ENCODE results near the gene ACSF3.

GRCh38 chr16:89195521-89196171 lies 102.0 kb downstream of the ACSF3 start:
- TF ChIP-seq, protein P1, sequence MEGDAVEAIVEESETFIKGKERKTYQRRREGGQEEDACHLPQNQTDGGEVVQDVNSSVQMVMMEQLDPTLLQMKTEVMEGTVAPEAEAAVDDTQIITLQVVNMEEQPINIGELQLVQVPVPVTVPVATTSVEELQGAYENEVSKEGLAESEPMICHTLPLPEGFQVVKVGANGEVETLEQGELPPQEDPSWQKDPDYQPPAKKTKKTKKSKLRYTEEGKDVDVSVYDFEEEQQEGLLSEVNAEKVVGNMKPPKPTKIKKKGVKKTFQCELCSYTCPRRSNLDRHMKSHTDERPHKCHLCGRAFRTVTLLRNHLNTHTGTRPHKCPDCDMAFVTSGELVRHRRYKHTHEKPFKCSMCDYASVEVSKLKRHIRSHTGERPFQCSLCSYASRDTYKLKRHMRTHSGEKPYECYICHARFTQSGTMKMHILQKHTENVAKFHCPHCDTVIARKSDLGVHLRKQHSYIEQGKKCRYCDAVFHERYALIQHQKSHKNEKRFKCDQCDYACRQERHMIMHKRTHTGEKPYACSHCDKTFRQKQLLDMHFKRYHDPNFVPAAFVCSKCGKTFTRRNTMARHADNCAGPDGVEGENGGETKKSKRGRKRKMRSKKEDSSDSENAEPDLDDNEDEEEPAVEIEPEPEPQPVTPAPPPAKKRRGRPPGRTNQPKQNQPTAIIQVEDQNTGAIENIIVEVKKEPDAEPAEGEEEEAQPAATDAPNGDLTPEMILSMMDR (conservative IDR thresholded peaks at IDR 0.05; ENCODE audit: low read depth, low read length), result no peak
- no peak for TF ChIP-seq MAFK (IDR thresholded peaks at IDR 0.05; ENCODE audit: low read depth, low read length)
- TF ChIP-seq RAD21 (IDR thresholded peaks at IDR 0.05; ENCODE audit: low read length), result no peak
- TF ChIP-seq ELK1 (IDR thresholded peaks at IDR 0.05; ENCODE audit: borderline replicate concordance, low read depth, low read length), result no peak
- TF ChIP-seq CEBPB (IDR thresholded peaks at IDR 0.05; ENCODE audit: low read depth, low read length), result no peak
- TF ChIP-seq RCOR1 (IDR thresholded peaks at IDR 0.05; ENCODE audit: insufficient replicate concordance, low read length), result no peak
- no peak for TF ChIP-seq MAZ (IDR thresholded peaks at IDR 0.05; ENCODE audit: borderline replicate concordance, low read depth, low read length)
- TF ChIP-seq RFX5 (IDR thresholded peaks at IDR 0.05; ENCODE audit: low read depth, low read length), result no peak
- TF ChIP-seq, protein P2, sequence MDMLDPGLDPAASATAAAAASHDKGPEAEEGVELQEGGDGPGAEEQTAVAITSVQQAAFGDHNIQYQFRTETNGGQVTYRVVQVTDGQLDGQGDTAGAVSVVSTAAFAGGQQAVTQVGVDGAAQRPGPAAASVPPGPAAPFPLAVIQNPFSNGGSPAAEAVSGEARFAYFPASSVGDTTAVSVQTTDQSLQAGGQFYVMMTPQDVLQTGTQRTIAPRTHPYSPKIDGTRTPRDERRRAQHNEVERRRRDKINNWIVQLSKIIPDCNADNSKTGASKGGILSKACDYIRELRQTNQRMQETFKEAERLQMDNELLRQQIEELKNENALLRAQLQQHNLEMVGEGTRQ (IDR thresholded peaks at IDR 0.05; ENCODE audit: low read depth, low read length), result no peak
- TF ChIP-seq POLR2A (IDR thresholded peaks at IDR 0.05; ENCODE audit: low read depth, low read length), result no peak
- TF ChIP-seq BHLHE40 (IDR thresholded peaks at IDR 0.05; ENCODE audit: low read depth, low read length), result no peak
- no peak for TF ChIP-seq FOS (IDR thresholded peaks at IDR 0.05; ENCODE audit: low read depth, low read length)
- TF ChIP-seq SMC3 (IDR thresholded peaks at IDR 0.05; ENCODE audit: low read depth, low read length), result no peak
- no peak for TF ChIP-seq MXI1 (IDR thresholded peaks at IDR 0.05; ENCODE audit: borderline replicate concordance, low read depth, low read length)
